Upper lobe of left lung (tissue), 4 donors: ENCODE data around the gene FMNL2.

Experiments
- EP300 ChIP-seq, 4 donors: sonication (generic); formaldehyde crosslinking; IDR thresholded peaks; one replicate each; pipeline ENCODE4 v1.5.1; 2017; ENCODE audit warnings: antibody characterized with exemption in 4 of 4, control low read depth in 2 of 4
- POLR2AphosphoS5 ChIP-seq, 2 donors: sonication (generic); formaldehyde crosslinking; IDR thresholded peaks; one replicate each; pipeline ENCODE4 v1.5.1; 2017; ENCODE audit warnings: antibody characterized with exemption in 2 of 2
- TF ChIP-seq, protein P1 (sequence below), 6 experiments: fragments of 450-650 bp in 4 of 6; fragments of 200-600 bp in 2 of 6; sonication (generic) in 2 of 6; IDR thresholded peaks; one replicate each; pipeline ENCODE4 v1.5.1; 2016 to 2019; ENCODE audit warnings: antibody characterized with exemption in 6 of 6

DNA sequence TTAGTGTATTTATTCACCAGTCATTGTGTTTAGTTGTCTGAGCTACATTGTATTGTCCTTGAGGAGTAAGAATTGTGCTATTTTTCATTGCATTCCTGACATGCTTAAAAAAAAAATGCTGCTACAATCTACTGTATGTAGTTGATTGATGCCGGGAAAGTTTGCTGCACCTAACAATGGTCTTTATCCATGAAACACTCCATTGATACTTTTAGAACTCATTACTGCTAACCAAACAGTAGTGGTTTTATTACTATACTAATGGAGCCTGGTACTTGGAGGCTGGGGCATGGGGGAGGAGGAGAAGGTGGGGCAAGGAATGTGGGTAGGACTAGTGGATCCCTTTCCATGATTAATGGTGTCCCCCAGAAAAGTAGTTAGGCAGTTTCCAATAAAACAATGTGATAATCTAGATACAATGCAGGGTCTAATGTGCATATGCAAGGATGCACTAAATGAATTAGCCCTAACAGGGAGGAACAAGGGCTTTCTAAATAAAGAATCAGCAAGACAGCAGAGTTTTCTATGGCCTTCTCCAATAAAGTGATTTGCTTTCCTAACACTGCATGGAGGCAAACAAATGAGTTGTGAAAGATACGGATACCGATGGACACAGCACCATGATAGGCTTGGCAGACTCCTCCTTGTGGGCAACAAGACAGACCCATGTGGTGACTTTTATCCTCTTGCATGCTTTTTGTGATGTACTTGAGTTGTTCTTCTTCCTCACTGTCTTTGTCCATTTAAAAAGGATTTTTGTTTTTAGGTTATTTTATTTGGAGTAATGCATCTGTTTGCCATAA lies 78.5 kb downstream of the FMNL2 start:
- no peak for TF ChIP-seq POLR2AphosphoS5 (IDR thresholded peaks at IDR 0.05)
- TF ChIP-seq, protein P1, sequence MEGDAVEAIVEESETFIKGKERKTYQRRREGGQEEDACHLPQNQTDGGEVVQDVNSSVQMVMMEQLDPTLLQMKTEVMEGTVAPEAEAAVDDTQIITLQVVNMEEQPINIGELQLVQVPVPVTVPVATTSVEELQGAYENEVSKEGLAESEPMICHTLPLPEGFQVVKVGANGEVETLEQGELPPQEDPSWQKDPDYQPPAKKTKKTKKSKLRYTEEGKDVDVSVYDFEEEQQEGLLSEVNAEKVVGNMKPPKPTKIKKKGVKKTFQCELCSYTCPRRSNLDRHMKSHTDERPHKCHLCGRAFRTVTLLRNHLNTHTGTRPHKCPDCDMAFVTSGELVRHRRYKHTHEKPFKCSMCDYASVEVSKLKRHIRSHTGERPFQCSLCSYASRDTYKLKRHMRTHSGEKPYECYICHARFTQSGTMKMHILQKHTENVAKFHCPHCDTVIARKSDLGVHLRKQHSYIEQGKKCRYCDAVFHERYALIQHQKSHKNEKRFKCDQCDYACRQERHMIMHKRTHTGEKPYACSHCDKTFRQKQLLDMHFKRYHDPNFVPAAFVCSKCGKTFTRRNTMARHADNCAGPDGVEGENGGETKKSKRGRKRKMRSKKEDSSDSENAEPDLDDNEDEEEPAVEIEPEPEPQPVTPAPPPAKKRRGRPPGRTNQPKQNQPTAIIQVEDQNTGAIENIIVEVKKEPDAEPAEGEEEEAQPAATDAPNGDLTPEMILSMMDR (IDR thresholded peaks at IDR 0.05): no peak
- no peak for TF ChIP-seq EP300 (IDR thresholded peaks at IDR 0.05)
